ENCODE results near the gene OR51G1. TPM values are rescaled to one million over a fixed set of nuclear protein-coding genes. Genes with fewer than 3 reads are reported as not detected.

OR51G1 gene, protein sequence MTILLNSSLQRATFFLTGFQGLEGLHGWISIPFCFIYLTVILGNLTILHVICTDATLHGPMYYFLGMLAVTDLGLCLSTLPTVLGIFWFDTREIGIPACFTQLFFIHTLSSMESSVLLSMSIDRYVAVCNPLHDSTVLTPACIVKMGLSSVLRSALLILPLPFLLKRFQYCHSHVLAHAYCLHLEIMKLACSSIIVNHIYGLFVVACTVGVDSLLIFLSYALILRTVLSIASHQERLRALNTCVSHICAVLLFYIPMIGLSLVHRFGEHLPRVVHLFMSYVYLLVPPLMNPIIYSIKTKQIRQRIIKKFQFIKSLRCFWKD
- total RNA-seq = not detected in 2 replicates

DNA sequence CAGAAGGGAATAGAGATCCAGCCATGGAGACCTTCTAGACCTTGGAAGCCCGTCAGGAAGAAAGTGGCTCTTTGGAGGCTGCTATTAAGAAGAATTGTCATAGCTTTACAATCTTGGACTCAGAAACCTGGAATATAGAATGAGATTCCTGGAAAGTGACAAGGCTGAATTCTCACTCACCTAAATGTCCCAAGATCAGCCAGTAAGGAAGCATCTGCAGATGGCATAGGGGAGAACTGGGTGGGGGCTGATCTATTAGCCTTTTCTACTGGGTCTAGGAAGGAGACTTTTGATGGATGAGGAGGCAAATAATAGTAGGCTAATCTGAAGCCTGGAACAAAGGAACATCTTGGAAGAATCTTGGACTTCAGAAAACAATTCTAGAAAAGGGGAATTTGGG is at the start of gene OR51G1:
Gene OR51G1, minus strand, starts transcription at position 101 of the 400 bp plus-strand sequence. Its CDS starts 0 bp downstream, at position 101.

DNA sequence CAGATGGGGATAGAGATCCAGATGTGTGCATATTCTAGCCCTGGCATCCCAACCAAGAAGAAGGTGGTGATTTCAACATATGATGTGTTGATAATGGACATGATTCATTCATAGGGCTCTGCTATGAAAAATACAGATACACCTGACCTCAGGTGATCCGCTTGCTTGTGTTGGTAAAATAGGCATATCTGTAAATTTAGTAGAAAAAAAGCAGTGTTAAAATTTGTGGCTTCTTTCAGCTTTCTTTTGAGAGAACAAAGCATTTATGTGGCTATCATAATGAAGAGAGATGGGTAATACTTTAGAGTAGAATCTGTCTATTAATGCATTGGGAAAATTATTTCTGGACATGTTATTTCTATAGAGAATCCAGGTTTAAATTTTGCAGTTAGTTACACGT is 31.5 kb upstream of the OR51G1 start, which contains the start of gene OR51A2:
Gene OR51A2, minus strand, starts transcription at position 101 of the 400 bp plus-strand sequence. Its CDS starts 0 bp downstream, at position 101.

DNA sequence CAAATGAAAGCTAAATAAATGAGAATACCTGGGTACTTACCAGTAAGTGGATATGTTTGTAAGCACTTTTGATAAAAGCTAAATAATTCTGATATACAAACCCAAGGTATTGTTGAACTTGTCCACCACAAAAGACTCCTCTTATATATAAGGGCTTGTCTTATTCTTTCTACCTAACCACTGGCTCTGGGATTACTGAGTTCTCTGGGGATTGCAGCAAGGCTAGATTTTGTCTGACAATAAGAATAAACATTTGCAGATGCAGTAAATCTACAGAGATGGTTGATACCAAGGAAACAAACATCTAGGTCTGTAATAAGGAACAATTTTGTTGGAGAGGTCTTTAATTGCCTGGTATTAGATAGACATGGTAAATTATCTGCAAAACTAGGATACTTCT is 23.4 kb upstream of the OR51G1 start, which contains the start of gene OR51A4:
Gene OR51A4, minus strand, starts transcription at position 101 of the 400 bp plus-strand sequence. CDS start 505 bp downstream, outside the sequence.

DNA sequence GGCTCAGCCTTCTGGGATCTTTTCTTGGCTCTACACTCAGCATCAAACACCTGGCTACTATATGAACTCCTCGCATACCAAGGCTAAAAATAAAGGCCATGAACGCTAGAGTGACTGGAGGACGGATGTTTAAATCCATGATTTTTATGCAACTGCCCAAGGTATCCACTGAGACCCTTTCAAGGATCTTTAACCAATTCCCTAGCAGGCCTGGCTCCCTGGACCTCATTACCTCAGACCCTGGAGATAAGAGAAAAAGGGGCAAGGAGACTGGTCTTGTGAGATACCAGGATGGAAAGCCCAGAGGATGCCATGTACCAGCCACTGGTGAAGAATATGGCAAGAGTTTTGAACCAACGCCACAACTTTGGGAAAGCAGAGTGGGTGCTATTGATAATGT is 4.9 kb downstream of the OR51G1 start, which contains the start of gene OR51G2:
Gene OR51G2, minus strand, starts transcription at position 101 of the 400 bp plus-strand sequence. CDS start 3,687 bp downstream, outside the sequence.

DNA sequence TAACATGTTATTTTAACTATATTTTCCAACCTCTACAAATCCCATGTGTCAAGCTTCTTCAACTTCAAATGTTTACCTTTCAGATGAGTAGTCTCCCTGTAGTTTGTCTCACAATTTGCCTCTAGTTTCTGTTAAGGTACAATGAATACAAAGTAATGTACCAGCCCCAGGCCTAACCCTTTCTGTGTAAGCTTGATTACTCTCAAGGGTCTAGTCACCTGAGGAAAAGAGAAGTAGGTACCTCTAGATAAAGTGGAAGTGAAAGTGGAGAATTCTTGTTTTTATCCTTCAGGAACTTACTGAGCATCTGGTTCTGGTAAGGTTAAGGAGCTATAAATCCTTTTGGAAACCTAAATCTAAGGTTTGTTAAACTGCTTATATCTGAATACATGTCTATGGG is 20.7 kb downstream of the OR51G1 start, which contains the start of gene OR51A7:
Gene OR51A7, plus strand, starts transcription at position 300 of the 400 bp plus-strand sequence. CDS start 3,587 bp downstream, outside the sequence.

DNA sequence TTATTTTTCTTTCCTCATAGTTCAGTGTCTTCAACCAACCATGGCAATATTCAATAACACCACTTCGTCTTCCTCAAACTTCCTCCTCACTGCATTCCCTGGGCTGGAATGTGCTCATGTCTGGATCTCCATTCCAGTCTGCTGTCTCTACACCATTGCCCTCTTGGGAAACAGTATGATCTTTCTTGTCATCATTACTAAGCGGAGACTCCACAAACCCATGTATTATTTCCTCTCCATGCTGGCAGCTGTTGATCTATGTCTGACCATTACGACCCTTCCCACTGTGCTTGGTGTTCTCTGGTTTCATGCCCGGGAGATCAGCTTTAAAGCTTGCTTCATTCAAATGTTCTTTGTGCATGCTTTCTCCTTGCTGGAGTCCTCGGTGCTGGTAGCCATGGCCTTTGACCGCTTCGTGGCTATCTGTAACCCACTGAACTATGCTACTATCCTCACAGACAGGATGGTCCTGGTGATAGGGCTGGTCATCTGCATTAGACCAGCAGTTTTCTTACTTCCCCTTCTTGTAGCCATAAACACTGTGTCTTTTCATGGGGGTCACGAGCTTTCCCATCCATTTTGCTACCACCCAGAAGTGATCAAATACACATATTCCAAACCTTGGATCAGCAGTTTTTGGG is 42.2 kb downstream of the OR51G1 start, which contains the start of gene OR51T1:
Gene OR51T1, plus strand, starts transcription at position 41 of the 641 bp plus-strand sequence. Its CDS starts 0 bp downstream, at position 41.

Other genes starting within 250 kb of the OR51G1 start
- not detected in 2 replicates for gene OR51E2, start 226.5 kb downstream of the OR51G1 start, total RNA-seq
- gene MMP26, start 219.6 kb downstream of the OR51G1 start, total RNA-seq = not detected in 2 replicates
- gene OR51F1, start 154.4 kb downstream of the OR51G1 start, total RNA-seq = not detected in 2 replicates
- gene OR52R1, start 120.0 kb downstream of the OR51G1 start, total RNA-seq = not detected in 2 replicates
- gene OR51F2, start 103.0 kb downstream of the OR51G1 start, total RNA-seq = not detected in 2 replicates
- not detected in 2 replicates for gene OR51S1, start 75.1 kb downstream of the OR51G1 start, total RNA-seq
- gene OR51T1, start 42.4 kb downstream of the OR51G1 start, total RNA-seq = not detected in 2 replicates
- gene OR51A7, start 20.6 kb downstream of the OR51G1 start, total RNA-seq = not detected in 2 replicates
- not detected in 2 replicates for gene OR51G2, start 5.0 kb downstream of the OR51G1 start, total RNA-seq
- gene OR51A4, start 23.3 kb upstream of the OR51G1 start, total RNA-seq = not detected in 2 replicates
- not detected in 2 replicates for gene OR51A2, start 31.4 kb upstream of the OR51G1 start, total RNA-seq
- gene OR51L1, start 70.5 kb upstream of the OR51G1 start, total RNA-seq = not detected in 2 replicates
- gene OR52J3, start 122.2 kb upstream of the OR51G1 start, total RNA-seq = not detected in 2 replicates
- gene OR52E2, start 135.3 kb upstream of the OR51G1 start, total RNA-seq = not detected in 2 replicates
- not detected in 2 replicates for gene OR52E1, start 145.2 kb upstream of the OR51G1 start, total RNA-seq
- gene OR52A5, start 214.0 kb upstream of the OR51G1 start, total RNA-seq = not detected in 2 replicates
- gene OR52A1, start 230.4 kb upstream of the OR51G1 start, total RNA-seq = not detected in 2 replicates